Adipose tissue (tissue), 3 donors: ENCODE measurements around the gene TMEM181. TPM values are rescaled to one million over a fixed set of nuclear protein-coding genes. Genes with fewer than 3 reads are reported as not detected.
"Not testable (repeated sequence)": the region's sequence is repeated elsewhere in the genome, so short reads cannot be mapped to it uniquely, and the experiment has no call there.

Experiments used
- H3K27ac ChIP-seq: one replicate; pipeline ENCODE4 v1.5.1; 2013; ENCODE audit warnings: low read depth, low read length
- WGBS, 3 donors: extraction: QIAGEN DNeasy Blood & Tissue Kit; methylation state at CpG; one replicate each; pipeline ENCODE4 v1.1.7; 2013; 5-methylcytosine and 5-hydroxymethylcytosine counted together
- polyA plus RNA-seq, 3 donors: library from polyadenylated mRNA; stranded (reverse); fragments of 200-250 nt; gene quantifications; one replicate each; pipeline ENCODE4 v1.2.3, GENCODE V29; 2013
- donor health status: healthy with polysubstance abuse.
- donor health status: Bipolar disorder and iron deficiency.
- donor health status: healthy.

TMEM181 gene
- polyA plus RNA-seq, 3 donors: 11.0 to 18.0 (median 11.0) TPM

- WGBS, 3 donors: 93 to 96% (median 94%) methylated on average over 12 of the region's 12 CpGs
- H3K27ac ChIP-seq: no peak overlapping the region
Measured at GRCh38 chr6:158608221-158608620, 48.3 kb downstream of the TMEM181 start.

DNA sequence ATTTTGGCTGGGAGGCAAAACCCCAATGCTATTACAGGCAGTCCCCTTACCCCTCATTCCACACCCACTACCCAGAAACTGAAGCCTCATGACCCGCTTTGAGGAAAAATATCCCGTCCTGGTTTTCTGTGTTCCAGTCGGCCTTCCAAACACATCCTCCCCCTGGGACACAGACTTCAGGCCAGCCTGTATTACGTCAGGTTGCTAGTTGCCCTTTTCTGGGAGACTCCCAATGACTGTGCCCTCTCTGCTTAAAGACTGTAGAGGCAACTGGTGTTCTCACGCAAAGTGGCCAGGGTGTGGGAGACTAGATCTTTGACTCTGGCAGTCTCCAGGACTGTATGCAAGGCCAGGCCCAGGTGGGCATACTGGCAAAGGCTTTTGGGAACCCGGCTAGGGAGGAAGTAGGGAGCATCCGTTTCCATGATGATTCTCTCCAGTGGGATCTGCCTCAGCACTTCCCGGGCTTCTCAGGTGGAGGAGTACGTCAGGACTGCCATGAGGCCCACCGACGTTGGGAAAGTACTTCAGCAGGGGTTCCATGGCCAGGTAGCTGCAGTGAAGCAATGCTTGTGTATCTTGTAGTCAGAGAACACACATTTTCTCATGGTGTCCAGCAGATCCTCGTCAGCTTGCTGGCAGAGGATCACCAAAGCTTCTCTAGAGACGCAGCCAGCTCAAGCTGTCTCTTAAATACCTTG is 49.7 kb downstream of the TMEM181 start:
- no peak overlapping the region for H3K27ac ChIP-seq
- WGBS, 3 donors: 83 to 89% (median 86%) methylated on average over 13 of the region's 13 CpGs

- peak overlapping the region; percentile 26 for H3K27ac ChIP-seq
- 79 to 80% (median 79%) methylated on average over 9 of the region's 9 CpGs for WGBS, 3 donors
Measured at GRCh38 chr6:158610319-158610968, 50.6 kb downstream of the TMEM181 start.

- H3K27ac ChIP-seq: peak overlapping the region; percentile 26
- WGBS, 3 donors: 63 to 84% (median 84%) methylated on average over 3 of the region's 3 CpGs
Measured at GRCh38 chr6:158611039-158611438, 51.1 kb downstream of the TMEM181 start.

GRCh38 chr6:158611541-158612370 is 51.9 kb downstream of the TMEM181 start:
- no peak overlapping the region for H3K27ac ChIP-seq
- 47 to 86% (median 83%) methylated on average over 14 of the region's 14 CpGs for WGBS, 3 donors

DNA sequence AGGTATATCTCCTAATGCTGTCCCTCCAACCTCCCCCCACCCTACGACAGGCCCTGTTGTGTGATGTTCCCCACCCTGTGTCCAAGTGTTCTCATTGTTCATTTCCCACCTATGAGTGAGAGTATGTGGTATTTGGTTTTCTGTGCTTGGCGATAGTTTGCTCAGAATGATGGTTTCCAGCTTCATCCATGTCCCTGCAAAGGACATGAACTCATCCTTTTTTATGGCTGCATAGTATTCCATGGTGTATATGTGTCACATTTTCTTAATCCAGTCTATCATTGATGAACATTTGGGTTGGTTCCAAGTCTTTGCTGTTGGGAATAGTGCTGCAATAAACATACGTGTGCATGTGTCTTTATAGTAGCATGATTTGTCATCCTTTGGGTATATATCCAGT is 54.7 kb downstream of the TMEM181 start:
- H3K27ac ChIP-seq: not testable (repeated sequence)
- 92 to 97% (median 96%) methylated on average over 3 of the region's 3 CpGs for WGBS, 3 donors

- H3K27ac ChIP-seq: not testable (repeated sequence)
- WGBS, 3 donors: 93 to 99% (median 98%) methylated on average over 3 of the region's 3 CpGs
Measured at GRCh38 chr6:158618289-158618688, 58.4 kb downstream of the TMEM181 start.

GRCh38 chr6:158619922-158620801 is 60.3 kb downstream of the TMEM181 start:
- WGBS, 3 donors: 87 to 97% (median 94%) methylated on average over 17 of the region's 17 CpGs
- no peak overlapping the region for H3K27ac ChIP-seq

DNA sequence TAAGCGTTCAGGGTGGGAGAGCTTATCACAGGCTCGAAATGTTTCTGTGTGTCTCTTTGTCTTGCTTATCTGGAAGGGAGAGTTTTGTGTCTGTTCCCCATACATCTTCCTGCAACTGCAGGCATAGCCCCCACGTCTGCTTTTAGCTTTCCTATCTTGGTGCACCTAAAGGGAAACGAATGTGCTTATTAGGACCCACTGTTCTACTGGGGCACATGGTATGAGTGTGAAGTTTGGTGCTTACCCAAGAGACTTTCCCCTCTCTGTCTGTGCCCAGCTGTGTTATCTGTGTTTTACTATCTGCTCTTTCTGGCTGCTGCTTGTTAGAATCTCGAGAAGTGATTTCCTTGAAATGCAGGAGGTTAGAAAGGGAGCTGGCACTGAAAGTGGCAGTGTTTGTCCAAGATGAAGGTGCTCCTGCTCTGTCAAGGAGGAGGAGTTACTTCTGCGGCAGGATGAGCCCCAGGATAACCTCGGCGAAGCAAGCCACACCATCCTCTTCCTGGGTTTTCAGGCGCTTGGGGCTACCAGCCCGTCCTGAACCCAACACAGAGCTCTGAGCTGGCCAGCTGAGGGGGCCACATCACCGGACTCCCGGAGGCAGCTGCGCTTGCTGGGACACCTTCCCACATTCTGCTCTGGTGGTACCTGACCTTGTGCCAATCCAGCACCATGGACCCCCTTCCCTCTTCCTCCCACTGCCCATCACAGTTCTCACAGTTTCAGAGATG is 61.2 kb downstream of the TMEM181 start:
- WGBS, 3 donors: 81 to 90% (median 90%) methylated on average over 13 of the region's 13 CpGs
- H3K27ac ChIP-seq: no peak overlapping the region

DNA sequence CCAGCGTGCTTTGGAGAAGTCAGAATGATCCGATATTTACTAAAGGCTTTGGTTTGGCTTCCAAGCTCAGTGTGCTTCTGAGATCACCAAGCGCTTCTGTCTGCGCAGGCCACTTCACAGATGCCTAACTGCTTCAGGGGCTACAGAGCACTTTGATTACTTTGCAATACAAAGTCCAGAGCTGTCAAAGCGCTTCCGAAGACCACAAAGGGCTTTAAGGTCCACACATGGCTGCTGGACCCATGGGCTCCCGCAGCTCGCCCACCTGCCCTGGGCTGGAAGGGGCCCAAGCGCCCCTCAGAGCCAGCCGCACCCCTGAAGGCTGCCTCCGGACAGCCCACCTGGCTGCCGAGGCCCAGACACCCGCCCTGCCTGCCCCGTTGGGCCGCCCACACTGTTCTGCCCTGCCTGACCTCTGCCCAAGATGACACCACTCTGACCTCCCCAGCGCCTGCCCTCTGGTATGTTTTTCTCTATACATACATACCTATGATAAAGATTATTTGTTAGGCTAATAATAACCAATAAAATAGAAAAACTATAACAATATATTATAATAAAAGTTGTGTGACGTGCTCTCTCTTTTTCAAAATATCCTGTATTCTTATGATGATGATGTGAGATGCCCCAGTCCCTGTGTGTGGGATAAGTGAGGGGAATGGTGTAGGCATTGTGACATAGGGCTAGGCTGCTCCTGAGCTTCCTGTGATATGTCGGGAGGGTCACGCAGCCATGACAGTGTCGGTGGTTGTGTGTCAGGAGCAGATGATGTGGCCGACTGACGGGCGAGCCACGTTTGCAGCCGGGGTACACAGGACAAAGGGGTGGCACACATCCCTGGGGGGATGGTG is 62.0 kb downstream of the TMEM181 start:
- 93 to 95% (median 93%) methylated on average over 25 of the region's 25 CpGs for WGBS, 3 donors
- no peak overlapping the region for H3K27ac ChIP-seq

- no peak overlapping the region for H3K27ac ChIP-seq
Measured at GRCh38 chr6:158622545-158623190, 62.8 kb downstream of the TMEM181 start.

GRCh38 chr6:158624684-158625682 is 65.1 kb downstream of the TMEM181 start:
- WGBS, 3 donors: 90 to 95% (median 94%) methylated on average over 25 of the region's 25 CpGs
- H3K27ac ChIP-seq: no peak overlapping the region

More at GRCh38 chr6:158622545-158623190, 62.8 kb downstream of the TMEM181 start:
- 81 to 92% (median 84%) methylated on average over 10 of the region's 10 CpGs for WGBS, 3 donors

DNA sequence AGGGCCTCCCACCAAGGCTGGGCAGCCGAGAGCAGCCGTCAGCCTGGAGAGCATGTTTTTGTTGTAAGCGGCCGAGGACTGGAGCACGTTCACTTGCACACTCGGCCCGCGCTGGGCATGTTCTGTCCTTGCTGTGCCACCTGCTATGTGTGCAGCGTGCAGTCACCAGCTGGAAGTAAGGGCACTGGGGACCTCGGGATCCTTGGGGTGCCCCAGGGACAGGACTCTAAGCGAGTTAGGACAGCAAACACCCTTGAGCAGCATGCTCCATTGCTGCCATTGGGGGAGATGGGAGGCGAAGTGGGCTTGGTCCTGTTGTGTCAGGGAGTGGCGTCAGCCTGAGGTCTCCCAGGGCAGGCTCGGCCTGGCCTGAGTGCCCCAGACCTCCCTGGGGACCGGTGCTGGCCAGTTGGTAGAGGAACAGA is 66.0 kb downstream of the TMEM181 start:
- 84 to 94% (median 89%) methylated on average over 15 of the region's 15 CpGs for WGBS, 3 donors
- H3K27ac ChIP-seq: no peak overlapping the region

DNA sequence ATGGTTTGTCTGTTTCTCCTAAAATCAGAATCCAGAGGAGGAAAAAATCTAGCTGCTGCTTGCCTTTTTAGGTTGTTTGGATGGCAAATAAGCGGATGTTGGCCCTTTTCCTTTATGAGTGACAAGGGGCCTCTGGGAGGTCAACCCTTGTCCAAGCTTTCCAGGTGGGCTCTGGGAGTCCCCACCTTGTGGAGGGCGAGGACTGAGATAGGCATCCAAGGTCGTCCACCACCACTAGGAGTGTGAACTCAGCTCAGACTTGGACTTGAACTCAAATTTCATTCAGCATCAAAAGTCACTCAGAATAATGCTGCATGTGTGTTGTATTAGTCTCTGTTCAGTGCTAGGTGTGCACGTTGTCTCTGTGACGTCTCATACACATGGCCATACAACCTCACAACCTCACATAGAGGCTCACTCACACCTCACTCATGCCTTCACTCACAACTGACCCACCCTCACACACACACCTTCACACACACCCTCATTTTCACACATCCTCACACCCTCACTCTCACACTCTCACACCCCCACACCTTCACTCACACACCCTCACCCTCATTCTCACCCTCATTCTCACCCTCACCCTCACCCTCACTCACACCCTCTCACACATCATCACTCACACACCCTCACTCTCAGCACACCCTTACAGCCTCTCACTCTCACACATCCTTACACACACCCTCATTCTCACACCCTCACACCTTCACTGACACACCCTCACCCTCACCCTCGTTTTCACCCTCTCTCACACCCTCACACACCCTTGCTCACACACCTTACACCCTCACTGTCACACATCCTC is 66.7 kb downstream of the TMEM181 start:
- no peak overlapping the region for H3K27ac ChIP-seq
- 76 to 89% (median 80%) methylated on average over 6 of the region's 6 CpGs for WGBS, 3 donors
